Fibroblast of lung (primary cell): ENCODE results near the gene ARID1B. TPM values are rescaled to one million over a fixed set of nuclear protein-coding genes. Genes with fewer than 3 reads are reported as not detected.

Source experiments
- DNase-seq, 2 donors: peaks; one replicate each; pipeline versions ENCODE4 v3.0.0 to v3.0.0-alpha.2; 2010; ENCODE audit warnings: low read depth in 2 of 2
- H2AFZ ChIP-seq: 2 replicates; pipeline ENCODE4 v1.5.1; 2012; ENCODE audit warnings: low read length, control low read depth, inconsistent platforms
- H3K27ac ChIP-seq: 2 replicates; pipeline ENCODE4 v1.5.1; 2011; ENCODE audit warnings: low read length, control low read depth; ENCODE audit not compliant: insufficient read depth
- H3K27me3 ChIP-seq: 2 replicates; pipeline ENCODE4 v1.5.1; 2011; ENCODE audit warnings: mild to moderate bottlenecking, low read length; ENCODE audit not compliant: control insufficient read depth, insufficient read depth
- H3K36me3 ChIP-seq: 2 replicates; pipeline ENCODE4 v1.5.1; 2011; ENCODE audit warnings: low read length; ENCODE audit not compliant: control insufficient read depth, insufficient read depth
- H3K4me1 ChIP-seq: 2 replicates; pipeline ENCODE4 v1.5.1; 2011; ENCODE audit warnings: low read length; ENCODE audit not compliant: control insufficient read depth, insufficient read depth; ENCODE audit errors: extremely low read depth
- H3K4me2 ChIP-seq: 2 replicates; pipeline ENCODE4 v1.5.1; 2011; ENCODE audit warnings: low read length, control low read depth; ENCODE audit not compliant: insufficient read depth; ENCODE audit errors: extremely low read depth
- H3K4me3 ChIP-seq, 4 experiments: fragments of 200-600 bp in 1 of 4; sonication (generic) in 1 of 4; replicated peaks in 1 of 4; 2 replicates each; pipeline ENCODE4 v1.5.1; 2011 to 2016; ENCODE audit warnings: low read length in 4 of 4, low read depth in 3 of 4, mild to moderate bottlenecking in 3 of 4, control low read depth in 2 of 4, inconsistent platforms in 1 of 4, mixed read lengths in 1 of 4; ENCODE audit not compliant: insufficient read depth in 1 of 4; ENCODE audit errors: control extremely low read depth in 1 of 4
- H3K79me2 ChIP-seq: 2 replicates; pipeline ENCODE4 v1.5.1; 2012; ENCODE audit warnings: mild to moderate bottlenecking, low read length, inconsistent platforms; ENCODE audit not compliant: control insufficient read depth, insufficient read depth
- H3K9ac ChIP-seq: 2 replicates; pipeline ENCODE4 v1.5.1; 2011; ENCODE audit warnings: mild to moderate bottlenecking, low read length, control low read depth; ENCODE audit not compliant: insufficient read depth
- H3K9me3 ChIP-seq: 2 replicates; pipeline ENCODE4 v1.5.1; 2012; ENCODE audit warnings: low read depth, low read length; ENCODE audit not compliant: control insufficient read depth, insufficient read depth
- H4K20me1 ChIP-seq: 2 replicates; pipeline ENCODE4 v1.5.1; 2011; ENCODE audit warnings: low read length; ENCODE audit not compliant: control insufficient read depth, insufficient read depth; ENCODE audit errors: extremely low read depth
- EZH2 ChIP-seq: IDR thresholded peaks from 2 replicates; pipeline ENCODE4 v1.5.1; 2012; ENCODE audit warnings: low read length, control low read depth, mild to moderate bottlenecking; ENCODE audit errors: missing control alignments
- polyA plus RNA-seq, 2 donors: library from polyadenylated mRNA; depleted of rRNA in 1 of 2; stranded (reverse) in 1 of 2; unstranded in 1 of 2; fragments of >200 nt; gene quantifications; 2 replicates each; pipeline ENCODE4 v1.2.1, GENCODE V29; 2011 to 2012; ENCODE audit warnings: missing spikeins in 1 of 2
- total RNA-seq: library from RNA; depleted of rRNA; stranded (reverse); fragments of >200 nt; gene quantifications from 2 replicates; pipeline ENCODE4 v1.2.1, GENCODE V29; 2014
- TF ChIP-seq, protein P1 (sequence below), 2 donors: IDR thresholded peaks in 1 of 2; conservative IDR thresholded peaks in 1 of 2; 1 replicate in 1 of 2; 2 replicates in 1 of 2; pipeline ENCODE4 v1.5.1; 2011 to 2012; ENCODE audit warnings: low read length in 2 of 2, control low read depth in 1 of 2, inconsistent platforms in 1 of 2, low read depth in 1 of 2, mild to moderate bottlenecking in 1 of 2

Gene ARID1B
- total and polyA plus RNA-seq, 2 donors (not counting 1 experiment from before 2014, with no cell fraction given) = 15.4 to 41.9 TPM

DNA sequence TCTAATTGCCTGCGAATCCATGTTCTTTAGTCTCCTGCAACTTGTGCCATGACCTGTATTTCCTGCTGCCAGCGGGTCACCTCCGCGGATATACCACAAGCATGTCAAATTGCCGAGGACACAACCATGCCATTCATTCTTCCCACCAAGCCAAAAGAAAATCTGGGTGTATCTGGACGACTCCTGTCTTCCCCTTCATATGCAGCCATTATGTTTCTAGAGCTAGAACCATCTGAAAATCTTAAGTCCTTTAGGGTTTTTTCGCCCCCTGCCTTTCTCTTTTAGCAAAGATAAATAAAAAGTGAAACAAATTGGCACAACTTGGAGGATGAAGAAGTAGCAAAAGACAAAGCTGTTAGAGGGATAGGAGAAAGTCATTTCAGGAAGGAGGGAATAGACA is 242.6 kb downstream of the ARID1B start:
- TF ChIP-seq, protein P1, sequence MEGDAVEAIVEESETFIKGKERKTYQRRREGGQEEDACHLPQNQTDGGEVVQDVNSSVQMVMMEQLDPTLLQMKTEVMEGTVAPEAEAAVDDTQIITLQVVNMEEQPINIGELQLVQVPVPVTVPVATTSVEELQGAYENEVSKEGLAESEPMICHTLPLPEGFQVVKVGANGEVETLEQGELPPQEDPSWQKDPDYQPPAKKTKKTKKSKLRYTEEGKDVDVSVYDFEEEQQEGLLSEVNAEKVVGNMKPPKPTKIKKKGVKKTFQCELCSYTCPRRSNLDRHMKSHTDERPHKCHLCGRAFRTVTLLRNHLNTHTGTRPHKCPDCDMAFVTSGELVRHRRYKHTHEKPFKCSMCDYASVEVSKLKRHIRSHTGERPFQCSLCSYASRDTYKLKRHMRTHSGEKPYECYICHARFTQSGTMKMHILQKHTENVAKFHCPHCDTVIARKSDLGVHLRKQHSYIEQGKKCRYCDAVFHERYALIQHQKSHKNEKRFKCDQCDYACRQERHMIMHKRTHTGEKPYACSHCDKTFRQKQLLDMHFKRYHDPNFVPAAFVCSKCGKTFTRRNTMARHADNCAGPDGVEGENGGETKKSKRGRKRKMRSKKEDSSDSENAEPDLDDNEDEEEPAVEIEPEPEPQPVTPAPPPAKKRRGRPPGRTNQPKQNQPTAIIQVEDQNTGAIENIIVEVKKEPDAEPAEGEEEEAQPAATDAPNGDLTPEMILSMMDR (conservative IDR thresholded peaks at IDR 0.05 in 1 of 2, IDR thresholded peaks at IDR 0.05 in 1 of 2; ENCODE audit: low read depth in 1 of 2, low read length in 2 of 2) = peak in 1 of 2 donors; percentile 19
- TF ChIP-seq EZH2 = no peak
- H3K27ac ChIP-seq = peak overlapping the region; percentile 22
- peaks cover 7% of the 10 kb centered on the region for H3K4me1 ChIP-seq
- H3K27me3 ChIP-seq = no peaks in the 10 kb centered on the region
- no peaks in the 10 kb centered on the region for H4K20me1 ChIP-seq
- no peaks in the 10 kb centered on the region for H3K36me3 ChIP-seq
- no peak overlapping the region for H2AFZ ChIP-seq
- peak overlapping the region; percentile 53 for H3K4me2 ChIP-seq
- H3K4me3 ChIP-seq = peak overlapping the region in 1 of 4 experiments; percentile 79
- no peaks in the 10 kb centered on the region for H3K9me3 ChIP-seq
- H3K79me2 ChIP-seq = peaks cover 34% of the 10 kb centered on the region
- no peak overlapping the region for H3K9ac ChIP-seq
- peak in 1 of 2 donors; percentile 56 for DNase-seq

DNA sequence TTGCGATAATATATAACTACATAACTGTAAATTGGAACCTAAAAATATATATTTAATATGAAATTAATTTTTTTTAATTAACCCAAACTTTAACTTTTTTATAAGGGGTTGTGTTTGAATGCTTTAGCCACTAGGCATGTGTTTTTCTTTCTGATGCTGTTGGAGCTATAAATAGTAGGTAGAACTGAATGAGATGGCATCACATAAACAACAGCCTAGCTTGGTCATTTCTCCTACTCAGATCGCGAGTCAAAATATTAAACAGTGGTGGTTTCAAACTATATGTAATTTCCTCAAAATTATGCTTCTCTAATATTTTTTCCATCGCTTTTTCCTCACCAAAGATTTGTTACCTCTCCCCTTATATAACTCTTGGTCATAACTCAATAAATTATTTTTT is 243.2 kb downstream of the ARID1B start:
- TF ChIP-seq, protein P1 (conservative IDR thresholded peaks at IDR 0.05 in 1 of 2, IDR thresholded peaks at IDR 0.05 in 1 of 2; ENCODE audit: low read depth in 1 of 2, low read length in 2 of 2) = no peak
- TF ChIP-seq EZH2 = no peak
- Histone ChIP-seq H2AFZ (no peak overlapping the region), H3K4me1 (peaks cover 7% of the 10 kb centered on the region), H3K27me3 (no peaks in the 10 kb centered on the region), H3K9ac (peak overlapping the region; percentile 92), H3K4me3 (peak overlapping the region; percentile 65 to 82 (median 72)), H3K36me3 (no peaks in the 10 kb centered on the region), H3K79me2 (peaks cover 37% of the 10 kb centered on the region), H3K4me2 (peak overlapping the region; percentile 91), H3K9me3 (no peaks in the 10 kb centered on the region), H3K27ac (peak overlapping the region; percentile 99), H4K20me1 (no peaks in the 10 kb centered on the region)
- DNase-seq = peak; percentile 47 to 60

- DNase-seq = peak; percentile 62 to 64
- Histone ChIP-seq H3K36me3 (no peaks in the 10 kb centered on the region), H3K4me1 (peaks cover 7% of the 10 kb centered on the region), H3K27ac (peak overlapping the region; percentile 99), H3K27me3 (no peaks in the 10 kb centered on the region), H4K20me1 (no peaks in the 10 kb centered on the region), H3K9me3 (no peaks in the 10 kb centered on the region), H2AFZ (no peak overlapping the region), H3K9ac (peak overlapping the region; percentile 92), H3K4me3 (peak overlapping the region; percentile 65 to 82 (median 72)), H3K4me2 (peak overlapping the region; percentile 91), H3K79me2 (peaks cover 34% of the 10 kb centered on the region)
- TF ChIP-seq EZH2 = no peak
- TF ChIP-seq, protein P1 (conservative IDR thresholded peaks at IDR 0.05 in 1 of 2, IDR thresholded peaks at IDR 0.05 in 1 of 2; ENCODE audit: low read depth in 1 of 2, low read length in 2 of 2) = no peak
These were observed 243.7 kb downstream of the ARID1B start for GRCh38 chr6:157020881-157021343.
